Tibial artery (tissue), 4 donors: Measurements from ENCODE around the gene ARHGEF38.

Source experiments
- DNase-seq, 2 donors: peaks; one replicate each; pipeline ENCODE4 v3.0.0-alpha.2; 2019
- H3K27ac ChIP-seq, 2 donors: fragments of 200-600 bp; sonication (generic) in 1 of 2; 1 replicate in 1 of 2; 2 replicates in 1 of 2; pipeline ENCODE4 v1.5.1; 2018 to 2019; ENCODE audit warnings: mild to moderate bottlenecking in 1 of 2
- H3K27me3 ChIP-seq, 2 donors: fragments of 200-600 bp; sonication (generic) in 1 of 2; one replicate each; pipeline versions ENCODE4 v1.5.1 to v1.6.0; 2016 to 2019
- H3K36me3 ChIP-seq, 3 donors: fragments of 200-600 bp; sonication (generic) in 2 of 3; one replicate each; pipeline ENCODE4 v1.5.1; 2016 to 2019; ENCODE audit warnings: mild to moderate bottlenecking in 2 of 3
- H3K4me1 ChIP-seq, 4 donors: fragments of 200-600 bp; sonication (generic) in 2 of 4; 1 replicate in 3 of 4; 2 replicates in 1 of 4; pipeline ENCODE4 v1.5.1; 2016 to 2019
- H3K4me3 ChIP-seq, 2 donors: fragments of 200-600 bp; sonication (generic) in 1 of 2; 1 replicate in 1 of 2; 2 replicates in 1 of 2; pipeline ENCODE4 v1.5.1; 2018 to 2019; ENCODE audit warnings: mild to moderate bottlenecking in 2 of 2
- H3K9me3 ChIP-seq, 3 donors: fragments of 200-600 bp; sonication (generic) in 1 of 3; one replicate each; pipeline ENCODE4 v1.5.1; 2016 to 2019
- intact Hi-C: fragments of 100-400 bp; cut with DNase I; formaldehyde crosslinking; loops from one replicate; pipeline ENCODE4 v1.15.0; 2023; ENCODE audit warnings: low total_unique reads
- TF ChIP-seq, protein P1 (sequence below), 2 experiments: fragments of 200-600 bp in 1 of 2; fragments of 450-650 bp in 1 of 2; IDR thresholded peaks; one replicate each; pipeline ENCODE4 v1.5.1; 2017 to 2019; ENCODE audit warnings: antibody characterized with exemption in 2 of 2, mild to moderate bottlenecking in 1 of 2, moderate library complexity in 1 of 2

Gene ARHGEF38

DNA sequence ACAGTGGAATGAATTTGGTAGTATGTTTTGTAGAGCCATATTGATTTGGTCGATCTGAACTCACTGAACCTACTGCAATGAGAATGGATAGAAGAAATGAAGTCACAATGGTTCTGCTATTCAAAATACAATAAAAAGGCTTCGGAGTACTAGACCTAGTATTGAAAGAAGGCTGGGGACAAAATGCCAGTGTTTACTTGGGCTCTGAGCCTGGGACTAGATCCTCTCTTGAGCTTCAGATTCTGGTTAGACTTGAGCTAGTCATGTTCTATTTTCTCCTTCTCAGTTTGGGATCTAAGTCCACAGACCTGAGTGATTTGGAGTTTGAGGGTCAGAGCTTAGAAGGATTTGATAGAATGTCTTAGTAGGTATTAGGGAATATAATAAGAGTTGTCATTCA, 146.2 kb downstream of the ARHGEF38 start:
- DNase-seq: no peak

DNA sequence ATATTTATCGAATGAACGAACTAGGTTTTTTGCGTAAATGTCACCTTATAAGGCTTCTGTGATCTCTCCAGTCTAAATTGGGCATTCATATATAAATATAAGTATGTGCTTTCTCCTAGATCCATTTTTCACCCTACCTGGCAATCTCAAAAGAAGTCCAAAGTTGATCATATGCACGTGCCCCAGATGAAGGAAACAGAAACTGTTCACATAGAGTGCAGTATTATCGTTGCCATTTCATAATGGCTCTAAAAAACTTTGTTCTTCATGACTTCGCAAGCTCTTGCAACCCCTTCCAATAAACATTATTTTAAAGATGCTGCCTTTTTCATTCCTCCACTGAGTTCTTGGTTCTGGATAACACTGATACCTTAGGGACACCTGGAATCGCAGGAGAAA, 155.4 kb downstream of the ARHGEF38 start:
- Histone ChIP-seq H3K27me3 (no peaks in the 10 kb centered on the region), H3K4me1 (peaks cover 0 to 35% (median 15%) of the 10 kb centered on the region in 4 donors), H3K36me3 (no peaks in the 10 kb centered on the region), H3K27ac (peak overlapping the region; percentile 88 to 91), H3K4me3 (peak overlapping the region; percentile 82 to 89), H3K9me3 (no peaks in the 10 kb centered on the region)
- intact Hi-C loops: no loop called here
- no peak for DNase-seq
- TF ChIP-seq, protein P1, sequence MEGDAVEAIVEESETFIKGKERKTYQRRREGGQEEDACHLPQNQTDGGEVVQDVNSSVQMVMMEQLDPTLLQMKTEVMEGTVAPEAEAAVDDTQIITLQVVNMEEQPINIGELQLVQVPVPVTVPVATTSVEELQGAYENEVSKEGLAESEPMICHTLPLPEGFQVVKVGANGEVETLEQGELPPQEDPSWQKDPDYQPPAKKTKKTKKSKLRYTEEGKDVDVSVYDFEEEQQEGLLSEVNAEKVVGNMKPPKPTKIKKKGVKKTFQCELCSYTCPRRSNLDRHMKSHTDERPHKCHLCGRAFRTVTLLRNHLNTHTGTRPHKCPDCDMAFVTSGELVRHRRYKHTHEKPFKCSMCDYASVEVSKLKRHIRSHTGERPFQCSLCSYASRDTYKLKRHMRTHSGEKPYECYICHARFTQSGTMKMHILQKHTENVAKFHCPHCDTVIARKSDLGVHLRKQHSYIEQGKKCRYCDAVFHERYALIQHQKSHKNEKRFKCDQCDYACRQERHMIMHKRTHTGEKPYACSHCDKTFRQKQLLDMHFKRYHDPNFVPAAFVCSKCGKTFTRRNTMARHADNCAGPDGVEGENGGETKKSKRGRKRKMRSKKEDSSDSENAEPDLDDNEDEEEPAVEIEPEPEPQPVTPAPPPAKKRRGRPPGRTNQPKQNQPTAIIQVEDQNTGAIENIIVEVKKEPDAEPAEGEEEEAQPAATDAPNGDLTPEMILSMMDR (IDR thresholded peaks at IDR 0.05): no peak

More for the DNA sequence above, 146.2 kb downstream of the ARHGEF38 start:
- H3K27me3 ChIP-seq: no peaks in the 10 kb centered on the region
- peaks cover 29 to 39% (median 33%) of the 10 kb centered on the region in 3 donors for H3K36me3 ChIP-seq
- H3K27ac ChIP-seq: no peak overlapping the region
- H3K9me3 ChIP-seq: no peaks in the 10 kb centered on the region
- TF ChIP-seq, protein P1 (IDR thresholded peaks at IDR 0.05): no peak
- peaks cover 0 to 3% (median 0%) of the 10 kb centered on the region in 4 donors for H3K4me1 ChIP-seq
- intact Hi-C loops: no loop called here
- no peak overlapping the region for H3K4me3 ChIP-seq

DNA sequence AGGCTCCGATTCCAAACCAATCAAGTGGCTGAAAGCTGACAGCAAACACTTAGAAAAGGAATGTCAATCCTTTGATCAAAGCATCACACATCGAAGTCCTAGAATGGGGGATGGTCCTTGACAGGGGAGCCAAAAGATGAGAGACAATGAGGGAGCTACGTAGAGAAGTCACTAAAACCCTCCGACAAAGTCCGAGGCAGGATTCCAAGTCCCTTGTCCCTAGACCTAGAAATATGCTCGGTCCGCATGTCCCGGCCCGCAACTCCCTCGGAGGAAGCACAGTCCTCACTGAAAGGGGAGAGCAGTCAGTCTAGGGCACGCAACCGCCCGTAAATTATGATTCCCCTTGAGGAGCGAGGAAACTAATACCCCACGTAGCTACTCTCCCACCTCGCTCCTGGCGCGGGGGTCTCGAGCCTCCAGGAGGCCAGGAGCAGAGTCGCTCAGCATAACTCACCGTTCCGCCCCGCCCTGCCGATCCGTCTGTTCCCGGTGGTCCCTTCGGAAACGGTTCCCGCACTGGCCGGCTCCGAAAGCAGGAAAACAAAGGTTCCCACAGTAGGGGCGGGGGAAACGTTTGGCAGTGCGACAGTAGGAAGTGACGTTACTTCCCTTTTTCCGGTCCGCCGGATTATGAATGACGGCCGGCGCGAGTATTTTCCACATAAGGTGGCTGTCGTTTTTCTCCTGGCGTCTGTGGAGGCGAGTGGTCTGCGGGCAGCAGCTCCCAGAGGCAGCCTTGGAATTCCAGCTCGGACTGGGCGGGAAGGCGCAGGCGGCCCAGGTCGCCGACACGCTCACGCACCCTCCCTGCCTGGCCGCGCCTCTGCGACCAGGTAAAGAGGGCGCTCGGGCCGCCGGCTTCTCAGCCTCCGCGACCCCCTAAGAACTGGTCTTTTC, 156.0 kb downstream of the ARHGEF38 start, which contains the start of the genes GSTCD and INTS12:
TSS of gene GSTCD (plus strand) at position 604 of the 900 bp plus-strand sequence. CDS start 8,830 bp downstream, outside the sequence.
TSS of gene INTS12 (minus strand) at position 509 of the 900 bp plus-strand sequence. CDS start 8,684 bp downstream, outside the sequence.
- Histone ChIP-seq H3K9me3 (no peaks in the 10 kb centered on the region), H3K27ac (peak within 1 kb of the TSS; percentile 88 to 91), H3K27me3 (no peaks in the 10 kb centered on the region), H3K4me3 (peak within 1 kb of the TSS; percentile 82 to 89), H3K36me3 (no peaks in the 10 kb centered on the region), H3K4me1 (peaks cover 0 to 35% (median 15%) of the 10 kb centered on the region in 4 donors)
- TF ChIP-seq, protein P1 (IDR thresholded peaks at IDR 0.05): no peak
- peak; percentile 91 to 94 for DNase-seq
- intact Hi-C loops: no loop called here

DNA sequence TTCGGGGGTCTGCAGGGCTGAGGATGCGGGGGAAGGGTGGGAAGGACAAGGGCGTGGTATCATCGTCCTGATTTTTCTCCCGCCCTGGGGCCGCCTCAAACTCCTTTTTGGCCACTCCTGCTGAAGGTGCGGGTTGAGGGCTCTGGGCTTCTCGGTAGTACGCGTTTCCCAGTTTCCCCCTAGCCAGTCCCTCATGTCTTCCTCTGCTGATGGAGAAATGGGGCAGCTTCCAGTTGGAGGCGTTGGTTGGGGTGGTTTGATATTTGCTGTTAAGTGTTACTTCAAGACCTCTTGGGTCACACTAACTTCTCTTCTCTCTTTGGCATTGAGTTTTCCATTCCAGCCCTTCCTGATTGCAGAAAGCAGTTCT, 156.6 kb downstream of the ARHGEF38 start:
- Histone ChIP-seq H3K4me1 (peaks cover 0 to 35% (median 16%) of the 10 kb centered on the region in 4 donors), H3K9me3 (no peaks in the 10 kb centered on the region), H3K27ac (peak overlapping the region; percentile 88 to 91), H3K4me3 (peak overlapping the region; percentile 82 to 89), H3K36me3 (no peaks in the 10 kb centered on the region), H3K27me3 (no peaks in the 10 kb centered on the region)
- DNase-seq: no peak
- TF ChIP-seq, protein P1 (IDR thresholded peaks at IDR 0.05): no peak
- intact Hi-C loops: no loop called here

DNA sequence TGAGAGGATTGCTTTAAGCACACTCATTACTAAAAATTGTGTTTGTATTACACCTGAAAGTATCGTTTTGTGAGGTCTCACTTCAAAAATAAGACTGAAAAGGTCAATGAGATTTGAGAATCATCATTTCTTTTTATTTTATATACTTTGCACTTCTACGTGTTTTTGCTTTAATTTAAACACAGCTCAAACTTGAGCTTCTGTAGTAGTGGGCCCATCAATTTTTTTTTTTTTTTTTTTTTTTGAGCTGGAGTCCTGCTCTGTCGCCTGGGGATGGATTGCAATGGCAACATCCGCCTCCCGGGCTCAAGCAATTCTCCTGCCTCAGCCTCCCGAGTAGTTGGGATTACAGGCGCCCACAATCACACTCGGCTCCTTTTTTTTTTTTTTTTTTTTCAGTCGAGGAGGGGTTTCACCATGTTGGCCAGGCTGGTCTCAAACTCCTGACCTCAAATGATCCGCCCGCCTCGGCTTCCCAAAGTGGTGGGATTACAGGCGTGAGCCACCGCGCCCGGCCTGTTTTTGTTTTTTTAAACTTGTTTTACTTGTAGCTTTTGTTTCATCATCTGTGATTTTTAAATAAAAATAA, 157.7 kb downstream of the ARHGEF38 start:
- Histone ChIP-seq H3K36me3 (no peaks in the 10 kb centered on the region), H3K4me3 (no peak overlapping the region), H3K27me3 (no peaks in the 10 kb centered on the region), H3K9me3 (no peaks in the 10 kb centered on the region), H3K4me1 (peaks cover 0 to 29% (median 18%) of the 10 kb centered on the region in 4 donors), H3K27ac (no peak overlapping the region)
- TF ChIP-seq, protein P1 (IDR thresholded peaks at IDR 0.05): no peak
- DNase-seq: no peak
- intact Hi-C loops: loop anchor here (10.0 kb wide), 1 partner anchor 555 kb away; no protein-coding TSS in a partner anchor
